Mesendoderm (in vitro differentiated cells): Measurements from ENCODE around the gene FRYL. TPM values are rescaled to one million over a fixed set of nuclear protein-coding genes. Genes with fewer than 3 reads are reported as not detected.

Experiments
- DNase-seq: peaks from one replicate; pipeline ENCODE4 v3.0.0; 2013
- H2AK5ac ChIP-seq: 2 replicates; pipeline ENCODE4 v1.6.1; 2013; ENCODE audit warnings: low read length, inconsistent platforms
- H2BK120ac ChIP-seq: 2 replicates; pipeline ENCODE4 v1.6.1; 2013; ENCODE audit warnings: low read depth, mild to moderate bottlenecking, low read length, moderate library complexity, mixed read lengths
- H2BK15ac ChIP-seq: replicated peaks from 2 replicates; pipeline ENCODE4 v1.6.1; 2013; ENCODE audit warnings: low read depth, mild to moderate bottlenecking, moderate library complexity
- H2BK5ac ChIP-seq: 2 replicates; pipeline ENCODE4 v1.6.1; 2013; ENCODE audit warnings: low read length, inconsistent platforms
- H3K18ac ChIP-seq: 2 replicates; pipeline ENCODE4 v1.6.1; 2013; ENCODE audit warnings: mild to moderate bottlenecking, low read length, mixed read lengths
- H3K23ac ChIP-seq: one replicate; pipeline ENCODE4 v1.6.1; 2013; ENCODE audit warnings: low read length
- H3K27ac ChIP-seq: 2 replicates; pipeline ENCODE4 v1.5.1; 2013; ENCODE audit warnings: low read depth, mild to moderate bottlenecking, inconsistent platforms, low read length, moderate library complexity
- H3K27me3 ChIP-seq: 2 replicates; pipeline ENCODE4 v1.6.1; 2013; ENCODE audit warnings: low read length, control low read depth, mild to moderate bottlenecking, inconsistent platforms; ENCODE audit not compliant: insufficient read depth, poor library complexity
- H3K36me3 ChIP-seq: 2 replicates; pipeline ENCODE4 v1.6.1; 2013; ENCODE audit warnings: low read length, inconsistent platforms; ENCODE audit not compliant: control insufficient read depth, insufficient read depth
- H3K4ac ChIP-seq: one replicate; pipeline ENCODE4 v1.6.1; 2013; ENCODE audit warnings: low read depth, mild to moderate bottlenecking, low read length, moderate library complexity
- H3K4me1 ChIP-seq: 2 replicates; pipeline ENCODE4 v1.6.1; 2013; ENCODE audit warnings: low read depth, low read length, inconsistent platforms; ENCODE audit not compliant: control insufficient read depth
- H3K4me2 ChIP-seq: 2 replicates; pipeline ENCODE4 v1.6.1; 2013; ENCODE audit warnings: low read length
- H3K4me3 ChIP-seq: 2 replicates; pipeline ENCODE4 v1.5.1; 2013; ENCODE audit warnings: mild to moderate bottlenecking, low read length
- H3K56ac ChIP-seq: one replicate; pipeline ENCODE4 v1.6.1; 2013; ENCODE audit warnings: low read length
- H3K79me1 ChIP-seq: 2 replicates; pipeline ENCODE4 v1.6.1; 2013; ENCODE audit warnings: low read length, inconsistent platforms
- H3K79me2 ChIP-seq: 2 replicates; pipeline ENCODE4 v1.6.1; 2013; ENCODE audit warnings: mild to moderate bottlenecking, low read length; ENCODE audit not compliant: control insufficient read depth, insufficient read depth
- H3K9ac ChIP-seq: 2 replicates; pipeline ENCODE4 v1.6.1; 2013; ENCODE audit warnings: low read length, inconsistent platforms
- H4K5ac ChIP-seq: one replicate; pipeline ENCODE4 v1.6.1; 2013; ENCODE audit warnings: low read length
- H4K8ac ChIP-seq: one replicate; pipeline ENCODE4 v1.6.1; 2013; ENCODE audit warnings: low read depth, mild to moderate bottlenecking, control low read depth, low read length, moderate library complexity
- WGBS: extraction: QIAGEN DNeasy Blood & Tissue Kit; methylation state at CpG from one replicate; pipeline ENCODE4 v1.1.7; 2013; ENCODE audit warnings: low lambda C conversion rate, missing lambda C conversion rate; ENCODE audit not compliant: insufficient coverage; ENCODE audit errors: extremely low coverage; 5-methylcytosine and 5-hydroxymethylcytosine counted together
- small RNA-seq: library from polyadenylated mRNA; stranded (forward); fragments of <200 nt; extraction: miRNeasy Mini kit (QIAGEN cat#:217004); gene quantifications from one replicate; pipeline ENCODE3, GENCODE V24; 2013; ENCODE audit not compliant: insufficient read depth

The FRYL gene

GRCh38 chr4:48449151-48449550 is 330.9 kb downstream of the FRYL start:
- Histone ChIP-seq H3K23ac (no peak overlapping the region), H4K5ac (no peak overlapping the region), H3K79me1 (no peaks in the 10 kb centered on the region), H3K56ac (no peak overlapping the region), H3K4me2 (no peak overlapping the region), H2BK5ac (no peak overlapping the region), H3K27ac (no peak overlapping the region), H3K79me2 (no peaks in the 10 kb centered on the region), H3K18ac (no peak overlapping the region), H3K9ac (no peak overlapping the region), H2BK15ac (no peak overlapping the region), H3K4me3 (no peak overlapping the region), H2AK5ac (no peak overlapping the region), H3K27me3 (no peaks in the 10 kb centered on the region), H4K8ac (no peak overlapping the region), H3K4ac (no peak overlapping the region), H3K4me1 (no peaks in the 10 kb centered on the region), H3K36me3 (no peaks in the 10 kb centered on the region), H2BK120ac (no peak overlapping the region)
- WGBS, result no CpG with 5 or more reads among the region's 10 CpGs
- DNase-seq, result no peak

Small RNAs within 50 kb of the gene (small RNA-seq; reads per million reads assigned to genes)
- not detected for gene RNU5E-3P
